GM12878 (cell line): Measurements from ENCODE around the gene HHLA2. TPM values are rescaled to one million over a fixed set of nuclear protein-coding genes. Genes with fewer than 3 reads are reported as not detected.
A peak's percentile ranks its signal among the peaks of the same experiment; 100 is the strongest.

Experiments used
- ATAC-seq: fragments of 200-7000 bp; cut with Tn5 transposase; 3 replicates; pipeline ENCODE4 v1.9.1; 2020; ENCODE audit warnings: mild to moderate bottlenecking, moderate library complexity
- BruUV-seq: library from RNA; stranded (reverse); fragments of 400-500 nt; replicated peaks from 2 replicates; lab custom pipeline; 2021; lab: Mats Ljungman, UMichigan
- CTCF ChIA-PET: fragments of 300-600 bp; sonication (Branson Sonifier 250); formaldehyde crosslinking; extraction: SDS; loops from one replicate; lab custom pipeline; 2021; ENCODE audit warnings: inconsistent platforms; lab: Yijun Ruan, JAX
- POLR2A ChIA-PET: fragments of 350-600 bp; formaldehyde crosslinking; extraction: SDS; loops from one replicate; lab custom pipeline; 2021; ENCODE audit warnings: inconsistent platforms; lab: Charles Lee
- RAD21 ChIA-PET: fragments of 300-600 bp; sonication (Branson Sonifier 250); formaldehyde crosslinking; loops from one replicate; lab custom pipeline; 2023; ENCODE audit warnings: antibody characterized with exemption; ENCODE audit not compliant: unreplicated experiment; lab: Charles Lee
- SMC1A ChIA-PET: fragments of 300-600 bp; sonication (Branson Sonifier 250); formaldehyde crosslinking; loops from one replicate; lab custom pipeline; 2023; ENCODE audit not compliant: unreplicated experiment, uncharacterized antibody; lab: Charles Lee
- DNase-seq: peaks from one replicate; pipeline ENCODE4 v3.0.0-alpha.2; 2011; ENCODE audit warnings: low read depth, low spot score
- FAIRE-seq: peaks from 3 replicates; lab custom pipeline; 2011; peaks lifted over from hg19 to GRCh38; lab: Jason Lieb, UNC
- H2AFZ ChIP-seq: 2 replicates; pipeline ENCODE4 v1.6.0; 2011; ENCODE audit warnings: low read depth, low read length, control low read depth; ENCODE audit not compliant: control insufficient read depth
- H3K27ac ChIP-seq: 2 replicates; pipeline ENCODE4 v1.5.1; 2011; ENCODE audit warnings: control low read depth; ENCODE audit not compliant: control insufficient read depth, insufficient read depth
- H3K27me3 ChIP-seq, 2 experiments: replicated peaks in 1 of 2; 2 replicates each; pipeline versions ENCODE4 v1.6.0 to v1.6.1; 2011; ENCODE audit warnings: low read length in 1 of 2; ENCODE audit not compliant: control insufficient read depth in 2 of 2, insufficient read depth in 2 of 2
- H3K36me3 ChIP-seq, 2 experiments: 2 replicates each; pipeline ENCODE4 v1.5.1; 2011; ENCODE audit warnings: low read length in 1 of 2; ENCODE audit not compliant: control insufficient read depth in 2 of 2, insufficient read depth in 2 of 2
- H3K4me1 ChIP-seq: 2 replicates; pipeline ENCODE4 v1.6.1; 2011; ENCODE audit warnings: mild to moderate bottlenecking, low read length, moderate library complexity, mixed read lengths; ENCODE audit not compliant: control insufficient read depth, insufficient read depth
- H3K4me2 ChIP-seq: 2 replicates; pipeline ENCODE4 v1.6.0; 2011; ENCODE audit warnings: control low read depth; ENCODE audit not compliant: control insufficient read depth, insufficient read depth
- H3K4me3 ChIP-seq: fragments of 200-600 bp; sonication (generic); 2 replicates; pipeline ENCODE4 v1.5.1; 2016
- H3K79me2 ChIP-seq: 2 replicates; pipeline ENCODE4 v1.6.0; 2011; ENCODE audit warnings: low read length; ENCODE audit not compliant: control insufficient read depth, insufficient read depth
- H3K9ac ChIP-seq: 2 replicates; pipeline ENCODE4 v1.8.0; 2011; ENCODE audit warnings: low read length, control low read depth, mixed read lengths; ENCODE audit not compliant: control insufficient read depth, insufficient read depth
- H3K9me3 ChIP-seq: replicated peaks from 3 replicates; pipeline ENCODE4 v1.5.1; 2011; ENCODE audit warnings: mild to moderate bottlenecking, low read length; ENCODE audit not compliant: control insufficient read depth, insufficient read depth
- H4K20me1 ChIP-seq: 2 replicates; pipeline ENCODE4 v1.6.0; 2011; ENCODE audit not compliant: control insufficient read depth, insufficient read depth
- EED ChIP-seq: sonication (generic); IDR thresholded peaks from 2 replicates; pipeline ENCODE4 v1.6.1; 2016; ENCODE audit warnings: antibody characterized with exemption, low read depth
- FOS ChIP-seq: IDR thresholded peaks from 3 replicates; pipeline ENCODE4 v1.6.1; 2011; ENCODE audit warnings: borderline replicate concordance; ENCODE audit not compliant: insufficient read length; ENCODE audit errors: extremely low read depth
- JUNB ChIP-seq: IDR thresholded peaks from 2 replicates; pipeline ENCODE4 v1.6.1; 2016; ENCODE audit warnings: antibody characterized with exemption, mild to moderate bottlenecking
- NBN ChIP-seq: fragments of 450-650 bp; IDR thresholded peaks from 2 replicates; pipeline ENCODE4 v1.6.1; 2016
- RB1 ChIP-seq: fragments of 450-650 bp; formaldehyde crosslinking; IDR thresholded peaks from 2 replicates; pipeline ENCODE4 v1.6.1; 2017; ENCODE audit warnings: mild to moderate bottlenecking, borderline replicate concordance
- SIX5 ChIP-seq: IDR thresholded peaks from 2 replicates; pipeline ENCODE4 v1.6.1; 2011; ENCODE audit warnings: mild to moderate bottlenecking, low read depth, low read length, moderate library complexity; ENCODE audit not compliant: severe bottlenecking
- SMC3 ChIP-seq: IDR thresholded peaks from 2 replicates; pipeline ENCODE4 v1.6.1; 2011; ENCODE audit warnings: low read length, improper control_type of control experiment, borderline replicate concordance
- SP1 ChIP-seq: IDR thresholded peaks from one replicate; pipeline ENCODE4 v1.6.1; 2011; ENCODE audit warnings: low read depth, low read length
- SPI1 ChIP-seq: IDR thresholded peaks from 2 replicates; pipeline ENCODE4 v1.6.1; 2011; ENCODE audit warnings: low read depth, mild to moderate bottlenecking, low read length, moderate library complexity, borderline replicate concordance; ENCODE audit not compliant: insufficient read depth
- in situ Hi-C: fragments of 300-500 bp; cut with MboI; formaldehyde crosslinking; loops from 9 replicates; pipeline ENCODE4 v1.14.3; 2018; ENCODE audit warnings: mixed read lengths
- intact Hi-C: fragments of 100-400 bp; cut with micrococcal nuclease; formaldehyde crosslinking; loops from one replicate; pipeline ENCODE4 v1.14.2; 2022; ENCODE audit not compliant: unreplicated experiment
- polyA plus RNA-seq, 11 experiments: library from polyadenylated mRNA; depleted of rRNA in 4 of 11; unstranded in 6 of 11; stranded (reverse) in 5 of 11; fragments of >200 nt; fragmentation: Nextera tagmentation in 4 of 11; fragmentation: Illumina TruSeq in 1 of 11; extraction: Ambion mirVana in 4 of 11; extraction: Trizol in 1 of 11; gene quantifications; 1 replicate in 1 of 11; 2 replicates in 10 of 11; pipeline versions ENCODE4 v1.2.1 to v1.2.3, GENCODE V29; 2011 to 2016; ENCODE audit warnings: inconsistent platforms in 2 of 11, missing spikeins in 2 of 11, low read depth in 1 of 11
- total RNA-seq, 4 experiments: library from RNA; depleted of rRNA in 3 of 4; stranded (reverse); fragments of >200 nt in 3 of 4; fragmentation: Illumina TruSeq in 1 of 4; extraction: Trizol in 1 of 4; gene quantifications; 2 replicates each; pipeline versions ENCODE4 v1.2.1 to v1.2.3, GENCODE V29; 2013 to 2021
- TF ChIP-seq, protein P1 (sequence below): IDR thresholded peaks from 2 replicates; pipeline ENCODE4 v1.6.1; 2012; ENCODE audit warnings: low read length, inconsistent platforms
- TF ChIP-seq, protein P2 (sequence below): fragments of 450-650 bp; IDR thresholded peaks from 2 replicates; pipeline ENCODE4 v1.6.1; 2017; ENCODE audit warnings: antibody characterized with exemption, mild to moderate bottlenecking, moderate library complexity

HHLA2 gene
- total and polyA plus RNA-seq, 10 of the 15 experiments (the other 5 are each of a cell fraction or from before 2014, with no cell fraction given), result 0.11 to 1.3 (median 0.28) TPM; not detected in 1

DNA sequence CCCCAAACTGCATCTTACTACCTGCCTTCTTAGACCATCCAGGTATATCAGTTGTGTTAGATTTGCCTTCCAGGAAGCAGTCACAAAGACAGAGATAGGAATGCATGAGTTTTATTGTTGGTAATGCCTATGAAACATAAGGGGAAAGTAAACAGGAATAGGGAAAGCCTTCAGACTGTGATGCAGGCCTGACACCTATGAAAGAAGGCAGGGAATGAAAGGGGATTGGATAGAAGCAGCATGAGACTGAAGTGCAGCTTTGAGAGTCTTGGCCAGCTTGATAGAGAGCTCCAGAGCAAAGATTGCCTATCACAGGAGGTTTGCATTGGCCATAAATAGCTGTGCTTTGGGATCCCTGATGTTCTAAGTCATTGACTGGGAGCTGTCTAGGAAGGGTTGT, 15.9 kb upstream of the HHLA2 start:
- RAD21 ChIA-PET, result no interaction called here

DNA sequence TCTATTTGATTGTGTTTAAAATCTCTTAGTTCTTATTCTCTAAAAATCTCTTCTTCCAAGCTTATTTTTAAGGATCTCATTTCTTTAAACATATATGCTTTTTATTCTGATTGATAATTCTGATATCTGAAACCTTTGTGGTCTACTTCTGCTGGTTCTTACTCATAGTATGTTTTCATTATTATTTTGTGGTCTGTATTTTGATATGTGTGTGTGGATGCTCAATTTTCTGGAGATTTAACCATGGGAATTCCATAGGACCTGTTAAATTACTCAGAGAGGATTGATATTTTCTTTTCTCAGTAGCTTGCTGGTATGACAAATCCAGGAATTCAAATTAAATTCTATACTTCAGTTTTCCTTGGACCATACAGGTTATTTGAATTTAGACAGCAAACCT, 14.7 kb upstream of the HHLA2 start:
- intact Hi-C loops, result no loop called here
- CTCF ChIA-PET, result interaction anchor here (1.2 kb wide), 1 partner anchor 124 kb away, joined by 3 read pairs; no protein-coding TSS in a partner anchor
- DNase-seq, result no peak
- no peak for TF ChIP-seq NBN
- no peak for TF ChIP-seq SPI1
- no peak for TF ChIP-seq SP1
- TF ChIP-seq EED, result no peak
- TF ChIP-seq, protein P1, sequence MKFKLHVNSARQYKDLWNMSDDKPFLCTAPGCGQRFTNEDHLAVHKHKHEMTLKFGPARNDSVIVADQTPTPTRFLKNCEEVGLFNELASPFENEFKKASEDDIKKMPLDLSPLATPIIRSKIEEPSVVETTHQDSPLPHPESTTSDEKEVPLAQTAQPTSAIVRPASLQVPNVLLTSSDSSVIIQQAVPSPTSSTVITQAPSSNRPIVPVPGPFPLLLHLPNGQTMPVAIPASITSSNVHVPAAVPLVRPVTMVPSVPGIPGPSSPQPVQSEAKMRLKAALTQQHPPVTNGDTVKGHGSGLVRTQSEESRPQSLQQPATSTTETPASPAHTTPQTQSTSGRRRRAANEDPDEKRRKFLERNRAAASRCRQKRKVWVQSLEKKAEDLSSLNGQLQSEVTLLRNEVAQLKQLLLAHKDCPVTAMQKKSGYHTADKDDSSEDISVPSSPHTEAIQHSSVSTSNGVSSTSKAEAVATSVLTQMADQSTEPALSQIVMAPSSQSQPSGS, result 0 out of 2 replicates have a peak, but pooled peaks have one; percentile 34
- no peak for TF ChIP-seq RB1
- peak; percentile 76 for TF ChIP-seq JUNB
- no peak for TF ChIP-seq FOS
- TF ChIP-seq SIX5, result no peak

More for the DNA sequence above, 15.9 kb upstream of the HHLA2 start:
- no peak overlapping the region for H2AFZ ChIP-seq
- H3K79me2 ChIP-seq, result no peaks in the 10 kb centered on the region
- no peaks in the 10 kb centered on the region for H3K27me3 ChIP-seq
- in situ Hi-C loops (no loop called here), intact Hi-C loops (no loop called here)
- ATAC-seq, result no peak
- H3K27ac ChIP-seq, result no peak overlapping the region
- H3K4me3 ChIP-seq, result no peak overlapping the region
- ChIA-PET POLR2A (no interaction called here), CTCF (interaction anchor here (1.2 kb wide), 1 partner anchor 125 kb away, joined by 3 read pairs; no protein-coding TSS in a partner anchor), SMC1A (interaction anchor here (0.8 to 0.9 kb wide), 2 partner anchors 11 to 15 kb away, joined by 3 to 5 read pairs; no protein-coding TSS in a partner anchor)
- H3K9me3 ChIP-seq, result peaks cover 13% of the 10 kb centered on the region; the same call in 2 of the 3 replicates
- no peak overlapping the region for H3K9ac ChIP-seq
- H3K36me3 ChIP-seq, result no peaks in the 10 kb centered on the region
- no peak for DNase-seq
- no peak overlapping the region for H3K4me2 ChIP-seq
- no peak for FAIRE-seq
- BruUV-seq, result no TSS peak
- TF ChIP-seq SMC3, result no peak
- TF ChIP-seq, protein P2, sequence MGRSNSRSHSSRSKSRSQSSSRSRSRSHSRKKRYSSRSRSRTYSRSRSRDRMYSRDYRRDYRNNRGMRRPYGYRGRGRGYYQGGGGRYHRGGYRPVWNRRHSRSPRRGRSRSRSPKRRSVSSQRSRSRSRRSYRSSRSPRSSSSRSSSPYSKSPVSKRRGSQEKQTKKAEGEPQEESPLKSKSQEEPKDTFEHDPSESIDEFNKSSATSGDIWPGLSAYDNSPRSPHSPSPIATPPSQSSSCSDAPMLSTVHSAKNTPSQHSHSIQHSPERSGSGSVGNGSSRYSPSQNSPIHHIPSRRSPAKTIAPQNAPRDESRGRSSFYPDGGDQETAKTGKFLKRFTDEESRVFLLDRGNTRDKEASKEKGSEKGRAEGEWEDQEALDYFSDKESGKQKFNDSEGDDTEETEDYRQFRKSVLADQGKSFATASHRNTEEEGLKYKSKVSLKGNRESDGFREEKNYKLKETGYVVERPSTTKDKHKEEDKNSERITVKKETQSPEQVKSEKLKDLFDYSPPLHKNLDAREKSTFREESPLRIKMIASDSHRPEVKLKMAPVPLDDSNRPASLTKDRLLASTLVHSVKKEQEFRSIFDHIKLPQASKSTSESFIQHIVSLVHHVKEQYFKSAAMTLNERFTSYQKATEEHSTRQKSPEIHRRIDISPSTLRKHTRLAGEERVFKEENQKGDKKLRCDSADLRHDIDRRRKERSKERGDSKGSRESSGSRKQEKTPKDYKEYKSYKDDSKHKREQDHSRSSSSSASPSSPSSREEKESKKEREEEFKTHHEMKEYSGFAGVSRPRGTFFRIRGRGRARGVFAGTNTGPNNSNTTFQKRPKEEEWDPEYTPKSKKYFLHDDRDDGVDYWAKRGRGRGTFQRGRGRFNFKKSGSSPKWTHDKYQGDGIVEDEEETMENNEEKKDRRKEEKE, result no peak
- H4K20me1 ChIP-seq, result no peaks in the 10 kb centered on the region
- no peaks in the 10 kb centered on the region for H3K4me1 ChIP-seq

More for the DNA sequence above, 14.7 kb upstream of the HHLA2 start:
- ChIA-PET RAD21 (no interaction called here), SMC1A (interaction anchor here (0.9 to 1.4 kb wide), 3 partner anchors 12 to 106 kb away, joined by 3 to 4 read pairs (median 3); no protein-coding TSS in a partner anchor), POLR2A (no interaction called here)
- in situ Hi-C loops, result no loop called here
- H3K36me3 ChIP-seq, result no peaks in the 10 kb centered on the region
- no peak overlapping the region for H2AFZ ChIP-seq
- ATAC-seq (0 out of 3 replicates have a peak, but pooled peaks have one; percentile 35), FAIRE-seq (peak; percentile 47)
- no peaks in the 10 kb centered on the region for H3K27me3 ChIP-seq
- H3K27ac ChIP-seq, result no peak overlapping the region
- H3K4me2 ChIP-seq, result no peak overlapping the region
- BruUV-seq, result no TSS peak
- H3K9me3 ChIP-seq, result peaks cover 13% of the 10 kb centered on the region; the same call in 2 of the 3 replicates
- no peaks in the 10 kb centered on the region for H4K20me1 ChIP-seq
- H3K4me3 ChIP-seq, result no peak overlapping the region
- H3K4me1 ChIP-seq, result no peaks in the 10 kb centered on the region
- H3K9ac ChIP-seq, result no peak overlapping the region
- no peaks in the 10 kb centered on the region for H3K79me2 ChIP-seq
